Measurements from ENCODE around the gene CADM1.

The CADM1 gene

GRCh38 chr11:115193914-115194801 lies 310.1 kb downstream of the CADM1 start:
- Histone ChIP-seq H3K36me3 (ENCODE audit: control insufficient read depth, insufficient read depth, low read length) (no peaks in the 10 kb centered on the region), H3K4me3 (ENCODE audit: insufficient read depth, low read depth, low read length) (no peak overlapping the region)
- 87 to 90% methylated on average over 14 to 15 of the region's 15 CpGs for WGBS, 2 experiments

GRCh38 chr11:115191761-115192160 lies 312.5 kb downstream of the CADM1 start:
- no peaks in the 10 kb centered on the region for H3K27me3 ChIP-seq (ENCODE audit: control insufficient read depth, insufficient read depth, low read length, poor library complexity, severe bottlenecking)
- H3K36me3 ChIP-seq (ENCODE audit: control insufficient read depth, insufficient read depth, low read length): no peaks in the 10 kb centered on the region
- no peak overlapping the region for H3K27ac ChIP-seq (ENCODE audit: insufficient read depth, low read depth, low read length, poor library complexity, severe bottlenecking)
- H3K4me1 ChIP-seq (ENCODE audit: control insufficient read depth, insufficient read depth, low read length): peaks cover 10% of the 10 kb centered on the region
- no peak overlapping the region for H3K4me3 ChIP-seq (ENCODE audit: insufficient read depth, low read depth, low read length)
- H3K9me3 ChIP-seq (ENCODE audit: control insufficient read depth, low read length): no peaks in the 10 kb centered on the region

More at GRCh38 chr11:115193914-115194801, 310.1 kb downstream of the CADM1 start:
- Histone ChIP-seq H3K9me3 (ENCODE audit: control insufficient read depth, low read length) (no peaks in the 10 kb centered on the region), H3K27ac (ENCODE audit: insufficient read depth, low read depth, low read length, poor library complexity, severe bottlenecking) (no peak overlapping the region), H3K4me1 (ENCODE audit: control insufficient read depth, insufficient read depth, low read length) (peaks cover 10% of the 10 kb centered on the region), H3K27me3 (ENCODE audit: control insufficient read depth, insufficient read depth, low read length, poor library complexity, severe bottlenecking) (no peaks in the 10 kb centered on the region)

GRCh38 chr11:115190196-115190595 lies 314.0 kb downstream of the CADM1 start:
- Histone ChIP-seq H3K4me1 (ENCODE audit: control insufficient read depth, insufficient read depth, low read length) (peaks cover 10% of the 10 kb centered on the region), H3K27ac (ENCODE audit: insufficient read depth, low read depth, low read length, poor library complexity, severe bottlenecking) (no peak overlapping the region), H3K27me3 (ENCODE audit: control insufficient read depth, insufficient read depth, low read length, poor library complexity, severe bottlenecking) (no peaks in the 10 kb centered on the region), H3K36me3 (ENCODE audit: control insufficient read depth, insufficient read depth, low read length) (no peaks in the 10 kb centered on the region), H3K9me3 (ENCODE audit: control insufficient read depth, low read length) (no peaks in the 10 kb centered on the region), H3K4me3 (ENCODE audit: insufficient read depth, low read depth, low read length) (no peak overlapping the region)
- 86 to 96% methylated on average over 1 of the region's 1 CpG for WGBS, 2 experiments

DNA sequence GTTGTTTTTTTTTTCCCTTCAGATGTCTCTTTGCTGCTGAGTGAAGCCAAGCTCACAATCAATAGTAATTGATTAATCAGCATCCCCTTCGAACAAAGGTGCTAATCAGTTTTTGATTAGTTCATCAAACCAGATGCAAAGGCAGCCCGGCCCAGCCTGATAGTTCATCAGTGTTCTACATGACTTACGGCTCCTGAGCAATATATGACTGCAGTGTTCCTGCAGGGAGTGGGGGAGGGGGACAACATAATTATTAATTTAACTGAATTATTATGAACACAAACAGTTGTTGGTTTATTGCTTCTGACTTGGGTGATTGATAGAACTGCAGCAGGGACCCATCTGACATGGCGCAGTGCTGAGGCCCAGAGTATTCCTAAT lies 315.3 kb downstream of the CADM1 start:
- Histone ChIP-seq H3K27me3 (ENCODE audit: control insufficient read depth, insufficient read depth, low read length, poor library complexity, severe bottlenecking) (no peaks in the 10 kb centered on the region), H3K9me3 (ENCODE audit: control insufficient read depth, low read length) (no peaks in the 10 kb centered on the region), H3K4me3 (ENCODE audit: insufficient read depth, low read depth, low read length) (no peak overlapping the region), H3K4me1 (ENCODE audit: control insufficient read depth, insufficient read depth, low read length) (peaks cover 3% of the 10 kb centered on the region), H3K36me3 (ENCODE audit: control insufficient read depth, insufficient read depth, low read length) (no peaks in the 10 kb centered on the region), H3K27ac (ENCODE audit: insufficient read depth, low read depth, low read length, poor library complexity, severe bottlenecking) (no peak overlapping the region)
- WGBS, 2 experiments: 95 to 98% methylated on average over 3 to 4 of the region's 4 CpGs

DNA sequence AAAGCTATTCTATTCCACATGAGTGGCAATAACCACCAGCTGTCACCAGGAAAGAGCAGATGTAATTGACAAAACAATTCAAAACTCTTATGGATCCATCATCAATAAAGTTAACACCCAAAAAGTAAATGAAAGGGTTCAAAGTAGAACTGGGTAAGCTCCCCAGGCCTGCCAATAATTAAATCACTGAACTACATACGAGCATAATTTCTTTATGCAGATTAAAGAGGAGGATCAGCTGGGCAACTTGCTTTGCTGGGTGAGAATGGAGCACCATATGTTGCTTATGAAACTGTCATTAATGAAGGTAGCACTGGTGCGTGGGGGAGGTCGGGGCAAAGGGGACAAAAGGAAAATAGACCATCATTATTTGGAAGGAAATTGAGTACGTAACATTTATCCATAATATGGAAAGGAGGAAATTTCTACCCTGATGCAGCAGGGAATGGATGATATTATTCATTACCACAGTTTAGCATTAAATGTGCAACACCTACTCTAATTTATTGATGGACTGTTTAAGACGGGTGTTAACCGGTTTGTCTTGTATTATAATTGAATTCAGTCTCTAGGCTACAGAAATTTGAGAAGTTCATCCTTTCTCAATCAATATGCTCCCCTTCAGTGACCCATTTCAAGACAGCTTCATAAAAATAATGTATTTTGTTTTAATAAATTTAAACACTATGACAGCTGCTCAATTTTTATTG lies 315.9 kb downstream of the CADM1 start:
- WGBS, 2 experiments: 91 to 94% methylated on average over 4 to 6 of the region's 6 CpGs
- Histone ChIP-seq H3K27ac (ENCODE audit: insufficient read depth, low read depth, low read length, poor library complexity, severe bottlenecking) (no peak overlapping the region), H3K4me3 (ENCODE audit: insufficient read depth, low read depth, low read length) (no peak overlapping the region), H3K4me1 (ENCODE audit: control insufficient read depth, insufficient read depth, low read length) (peaks cover 3% of the 10 kb centered on the region), H3K27me3 (ENCODE audit: control insufficient read depth, insufficient read depth, low read length, poor library complexity, severe bottlenecking) (no peaks in the 10 kb centered on the region), H3K9me3 (ENCODE audit: control insufficient read depth, low read length) (no peaks in the 10 kb centered on the region), H3K36me3 (ENCODE audit: control insufficient read depth, insufficient read depth, low read length) (no peaks in the 10 kb centered on the region)

- Histone ChIP-seq H3K4me1 (ENCODE audit: control insufficient read depth, insufficient read depth, low read length) (peaks cover 6% of the 10 kb centered on the region), H3K27ac (ENCODE audit: insufficient read depth, low read depth, low read length, poor library complexity, severe bottlenecking) (no peak overlapping the region), H3K9me3 (ENCODE audit: control insufficient read depth, low read length) (no peaks in the 10 kb centered on the region), H3K27me3 (ENCODE audit: control insufficient read depth, insufficient read depth, low read length, poor library complexity, severe bottlenecking) (no peaks in the 10 kb centered on the region), H3K36me3 (ENCODE audit: control insufficient read depth, insufficient read depth, low read length) (no peaks in the 10 kb centered on the region), H3K4me3 (ENCODE audit: insufficient read depth, low read depth, low read length) (no peak overlapping the region)
- 93 to 95% methylated on average over 5 of the region's 5 CpGs for WGBS, 2 experiments
These were observed 318.3 kb downstream of the CADM1 start for GRCh38 chr11:115185931-115186330.

GRCh38 chr11:115185507-115185906 lies 318.7 kb downstream of the CADM1 start:
- H3K27me3 ChIP-seq (ENCODE audit: control insufficient read depth, insufficient read depth, low read length, poor library complexity, severe bottlenecking): no peaks in the 10 kb centered on the region
- peaks cover 6% of the 10 kb centered on the region for H3K4me1 ChIP-seq (ENCODE audit: control insufficient read depth, insufficient read depth, low read length)
- WGBS, 2 experiments: 93 to 99% methylated on average over 4 of the region's 4 CpGs
- no peaks in the 10 kb centered on the region for H3K9me3 ChIP-seq (ENCODE audit: control insufficient read depth, low read length)
- H3K27ac ChIP-seq (ENCODE audit: insufficient read depth, low read depth, low read length, poor library complexity, severe bottlenecking): no peak overlapping the region
- H3K4me3 ChIP-seq (ENCODE audit: insufficient read depth, low read depth, low read length): no peak overlapping the region
- H3K36me3 ChIP-seq (ENCODE audit: control insufficient read depth, insufficient read depth, low read length): no peaks in the 10 kb centered on the region

DNA sequence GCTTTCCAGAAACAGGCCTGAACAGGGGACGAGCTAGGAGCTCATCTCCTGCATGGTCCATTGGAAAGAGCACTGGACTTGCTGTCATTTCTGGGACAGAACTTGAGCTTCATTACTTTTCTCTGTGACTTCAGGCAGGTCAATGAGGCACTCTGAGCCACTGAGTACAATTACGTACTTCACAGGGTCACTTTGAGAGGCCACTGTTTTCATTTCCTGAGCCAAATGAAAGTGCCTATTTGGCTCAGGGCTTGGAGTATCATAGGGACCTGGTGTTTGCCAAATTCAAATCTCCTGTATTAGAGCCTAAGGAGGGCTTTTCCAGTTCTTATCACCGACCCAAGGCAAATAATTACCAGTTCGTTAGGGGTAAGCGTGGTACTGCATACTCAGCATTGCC lies 319.3 kb downstream of the CADM1 start:
- H3K4me1 ChIP-seq (ENCODE audit: control insufficient read depth, insufficient read depth, low read length): peaks cover 6% of the 10 kb centered on the region
- H3K9me3 ChIP-seq (ENCODE audit: control insufficient read depth, low read length): no peaks in the 10 kb centered on the region
- H3K36me3 ChIP-seq (ENCODE audit: control insufficient read depth, insufficient read depth, low read length): no peaks in the 10 kb centered on the region
- H3K27me3 ChIP-seq (ENCODE audit: control insufficient read depth, insufficient read depth, low read length, poor library complexity, severe bottlenecking): no peaks in the 10 kb centered on the region
- 96% methylated on average over 5 of the region's 5 CpGs for WGBS, 2 experiments
- H3K4me3 ChIP-seq (ENCODE audit: insufficient read depth, low read depth, low read length): no peak overlapping the region
- H3K27ac ChIP-seq (ENCODE audit: insufficient read depth, low read depth, low read length, poor library complexity, severe bottlenecking): no peak overlapping the region

DNA sequence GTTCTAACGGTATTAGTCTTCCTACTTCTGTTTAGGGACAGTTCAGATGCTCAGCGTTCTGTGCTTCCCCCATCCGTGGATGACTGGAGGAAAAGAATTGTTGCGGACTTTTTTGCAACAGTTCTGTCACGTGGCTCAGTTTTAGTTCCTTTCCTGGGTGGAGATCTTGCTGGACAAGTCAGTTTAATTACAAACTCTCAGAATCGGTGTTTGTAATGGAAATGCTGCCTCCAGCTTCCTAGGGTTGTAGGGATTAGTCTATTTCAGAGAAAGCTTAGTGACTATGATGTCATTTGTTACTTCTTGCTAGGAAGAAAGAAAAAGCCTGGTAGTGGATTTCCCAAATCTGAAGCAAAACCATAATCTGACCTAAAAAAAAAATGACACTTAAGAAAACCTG lies 320.4 kb downstream of the CADM1 start:
- 82 to 87% methylated on average over 6 of the region's 6 CpGs for WGBS, 2 experiments
- peaks cover 6% of the 10 kb centered on the region for H3K4me1 ChIP-seq (ENCODE audit: control insufficient read depth, insufficient read depth, low read length)

DNA sequence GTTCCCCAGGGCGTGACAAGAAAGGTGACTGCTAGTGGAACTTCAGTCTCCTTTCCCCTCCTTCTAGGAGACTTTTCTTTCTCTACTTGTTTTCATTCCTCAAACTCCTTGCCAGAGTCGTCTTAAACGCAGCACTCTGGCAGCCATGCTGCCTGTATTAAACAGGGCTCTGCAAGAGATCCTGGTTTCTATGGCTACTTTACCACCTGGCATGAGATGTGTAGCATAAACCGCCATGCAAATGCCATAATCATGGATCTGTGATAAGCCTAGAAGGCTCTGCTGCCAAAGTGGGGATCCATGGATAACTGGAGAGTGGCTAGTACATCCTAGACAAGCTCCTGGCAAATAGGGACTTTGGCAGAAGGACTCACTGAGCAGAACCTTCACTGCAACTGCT lies 321.1 kb downstream of the CADM1 start:
- no peak overlapping the region for H3K4me3 ChIP-seq (ENCODE audit: insufficient read depth, low read depth, low read length)
- WGBS, 2 experiments: 92 to 93% methylated on average over 4 of the region's 4 CpGs
- peaks cover 6% of the 10 kb centered on the region for H3K4me1 ChIP-seq (ENCODE audit: control insufficient read depth, insufficient read depth, low read length)
- no peaks in the 10 kb centered on the region for H3K27me3 ChIP-seq (ENCODE audit: control insufficient read depth, insufficient read depth, low read length, poor library complexity, severe bottlenecking)
- H3K27ac ChIP-seq (ENCODE audit: insufficient read depth, low read depth, low read length, poor library complexity, severe bottlenecking): no peak overlapping the region
- no peaks in the 10 kb centered on the region for H3K36me3 ChIP-seq (ENCODE audit: control insufficient read depth, insufficient read depth, low read length)
- no peaks in the 10 kb centered on the region for H3K9me3 ChIP-seq (ENCODE audit: control insufficient read depth, low read length)

More for the DNA sequence above, 320.4 kb downstream of the CADM1 start:
- H3K27me3 ChIP-seq (ENCODE audit: control insufficient read depth, insufficient read depth, low read length, poor library complexity, severe bottlenecking): no peaks in the 10 kb centered on the region
- no peak overlapping the region for H3K27ac ChIP-seq (ENCODE audit: insufficient read depth, low read depth, low read length, poor library complexity, severe bottlenecking)
- no peaks in the 10 kb centered on the region for H3K36me3 ChIP-seq (ENCODE audit: control insufficient read depth, insufficient read depth, low read length)
- H3K9me3 ChIP-seq (ENCODE audit: control insufficient read depth, low read length): no peaks in the 10 kb centered on the region
- H3K4me3 ChIP-seq (ENCODE audit: insufficient read depth, low read depth, low read length): no peak overlapping the region
